Keratinocyte (primary cell): ENCODE data around the gene ZFYVE21. TPM values are rescaled to one million over a fixed set of nuclear protein-coding genes. Genes with fewer than 3 reads are reported as not detected.

Experiments used
- DNase-seq: peaks from one replicate; pipeline ENCODE4 v3.0.0-alpha.2; 2011; ENCODE audit warnings: low read depth, missing footprints, low spot score
- FAIRE-seq: peaks from 2 replicates; lab custom pipeline; 2011; peaks lifted over from hg19 to GRCh38; lab: Jason Lieb, UNC
- H2AFZ ChIP-seq: 2 replicates; pipeline ENCODE4 v1.6.0; 2012; ENCODE audit warnings: low read length, control low read depth, inconsistent platforms; ENCODE audit not compliant: control insufficient read depth
- H3K27ac ChIP-seq: 2 replicates; pipeline ENCODE4 v1.5.1; 2011; ENCODE audit warnings: low read length; ENCODE audit not compliant: control insufficient read depth, insufficient read depth
- H3K27me3 ChIP-seq: 3 replicates; pipeline ENCODE4 v1.6.0; 2011; ENCODE audit warnings: low read length; ENCODE audit not compliant: control insufficient read depth, insufficient read depth; ENCODE audit errors: extremely low read depth
- H3K36me3 ChIP-seq, 2 experiments: 2 replicates in 1 of 2; 3 replicates in 1 of 2; pipeline ENCODE4 v1.5.1; 2011; ENCODE audit warnings: low read length in 2 of 2, mild to moderate bottlenecking in 1 of 2; ENCODE audit not compliant: control insufficient read depth in 2 of 2, insufficient read depth in 2 of 2; ENCODE audit errors: extremely low read depth in 1 of 2
- H3K4me1 ChIP-seq: 3 replicates; pipeline ENCODE4 v1.5.1; 2011; ENCODE audit warnings: low read length; ENCODE audit not compliant: control insufficient read depth, insufficient read depth; ENCODE audit errors: extremely low read depth
- H3K4me2 ChIP-seq: 3 replicates; pipeline ENCODE4 v1.6.0; 2011; ENCODE audit warnings: low read depth, low read length; ENCODE audit not compliant: control insufficient read depth, insufficient read depth; ENCODE audit errors: extremely low read depth
- H3K4me3 ChIP-seq, 3 experiments: fragments of 200-600 bp in 1 of 3; sonication (generic) in 1 of 3; 2 replicates in 2 of 3; 3 replicates in 1 of 3; pipeline ENCODE4 v1.5.1; 2011 to 2016; ENCODE audit warnings: low read length in 3 of 3, mild to moderate bottlenecking in 3 of 3, control low read depth in 2 of 3, inconsistent platforms in 1 of 3, low read depth in 1 of 3, mixed read lengths in 1 of 3, mixed run types in 1 of 3, moderate library complexity in 1 of 3; ENCODE audit not compliant: control insufficient read depth in 2 of 3, insufficient read depth in 2 of 3; ENCODE audit errors: extremely low read depth in 1 of 3
- H3K79me2 ChIP-seq: 2 replicates; pipeline ENCODE4 v1.6.0; 2012; ENCODE audit warnings: low read length; ENCODE audit not compliant: control insufficient read depth, insufficient read depth
- H3K9ac ChIP-seq: 3 replicates; pipeline ENCODE4 v1.6.0; 2011; ENCODE audit warnings: low read length; ENCODE audit not compliant: control insufficient read depth, insufficient read depth; ENCODE audit errors: extremely low read depth
- H3K9me1 ChIP-seq: 3 replicates; pipeline ENCODE4 v1.6.0; 2011; ENCODE audit warnings: low read length; ENCODE audit not compliant: control insufficient read depth, insufficient read depth; ENCODE audit errors: extremely low read depth
- H3K9me3 ChIP-seq: 2 replicates; pipeline ENCODE4 v1.5.1; 2012; ENCODE audit warnings: low read depth, low read length; ENCODE audit not compliant: control insufficient read depth
- H4K20me1 ChIP-seq: 3 replicates; pipeline ENCODE4 v1.6.0; 2011; ENCODE audit warnings: low read length; ENCODE audit not compliant: control insufficient read depth, insufficient read depth; ENCODE audit errors: extremely low read depth
- CTCF ChIP-seq, 3 experiments: IDR thresholded peaks in 1 of 3; conservative IDR thresholded peaks in 1 of 3; optimal IDR thresholded peaks in 1 of 3; 2 replicates in 2 of 3; 3 replicates in 1 of 3; pipeline versions ENCODE3 to v1.5.1; 2011; ENCODE audit warnings: low read length in 3 of 3, mild to moderate bottlenecking in 3 of 3, moderate library complexity in 2 of 3, control low read depth in 1 of 3, inconsistent platforms in 1 of 3; ENCODE audit not compliant: insufficient read depth in 2 of 3; ENCODE audit errors: extremely low read depth in 1 of 3
- EZH2 ChIP-seq: IDR thresholded peaks from one replicate; pipeline ENCODE4 v1.6.1; 2012; ENCODE audit warnings: inconsistent platforms, mild to moderate bottlenecking, low read length, moderate library complexity
- dilution Hi-C: fragments of 300-500 bp; cut with MboI; formaldehyde crosslinking; loops from one replicate; pipeline ENCODE4 v1.7.0; 2020; ENCODE audit warnings: low sequenced_read_pairs; ENCODE audit not compliant: extremely low pct_ligation_motif_present
- polyA plus RNA-seq, 5 experiments: library from polyadenylated mRNA; depleted of rRNA in 3 of 5; stranded (reverse) in 3 of 5; stranded (forward) in 1 of 5; unstranded in 1 of 5; fragments of >200 nt; gene quantifications; 1 replicate in 1 of 5; 2 replicates in 3 of 5; 3 replicates in 1 of 5; pipeline versions ENCODE4 v1.2.1 to v1.2.3, GENCODE V29; 2011 to 2012; ENCODE audit warnings: missing spikeins in 2 of 5, low read depth in 1 of 5, low replicate concordance in 1 of 5

ZFYVE21 gene
- polyA plus RNA-seq, 1 donor (not counting 4 experiments of a cell fraction or from before 2014, with no cell fraction given), result 116 TPM

- H3K9me1 ChIP-seq, result no peaks in the 10 kb centered on the region
Observed at GRCh38 chr14:103755060-103755459, 39.5 kb downstream of the ZFYVE21 start.

GRCh38 chr14:103758059-103758776, 42.6 kb downstream of the ZFYVE21 start:
- H3K79me2 ChIP-seq, result no peaks in the 10 kb centered on the region
- peaks cover 0 to 5% of the 10 kb centered on the region in 2 experiments for H3K36me3 ChIP-seq
- H3K27me3 ChIP-seq, result no peaks in the 10 kb centered on the region
- FAIRE-seq (no peak), DNase-seq (no peak)
- no peak overlapping the region for H3K4me2 ChIP-seq
- H3K9me3 ChIP-seq, result no peaks in the 10 kb centered on the region
- no peak overlapping the region for H2AFZ ChIP-seq
- no peaks in the 10 kb centered on the region for H3K9me1 ChIP-seq
- dilution Hi-C loops, result no loop called here
- no peaks in the 10 kb centered on the region for H4K20me1 ChIP-seq
- H3K27ac ChIP-seq, result no peak overlapping the region
- no peak overlapping the region for H3K4me3 ChIP-seq
- TF ChIP-seq CTCF (optimal IDR thresholded peaks at IDR 0.05 in 1 of 3, IDR thresholded peaks at IDR 0.05 in 1 of 3, conservative IDR thresholded peaks at IDR 0.05 in 1 of 3; ENCODE audit: extremely low read depth in 1 of 3, insufficient read depth in 2 of 3, low read length in 3 of 3), result no peak
- no peak for TF ChIP-seq EZH2
- peaks cover 6% of the 10 kb centered on the region for H3K4me1 ChIP-seq
- no peak overlapping the region for H3K9ac ChIP-seq

More at GRCh38 chr14:103755060-103755459, 39.5 kb downstream of the ZFYVE21 start:
- Histone ChIP-seq H3K27ac (no peak overlapping the region), H3K27me3 (no peaks in the 10 kb centered on the region), H2AFZ (no peak overlapping the region), H3K4me1 (peaks cover 6% of the 10 kb centered on the region), H3K9me3 (no peaks in the 10 kb centered on the region), H3K79me2 (no peaks in the 10 kb centered on the region), H3K9ac (no peak overlapping the region), H3K4me2 (no peak overlapping the region), H3K36me3 (peaks cover 3 to 7% of the 10 kb centered on the region in 2 experiments), H4K20me1 (no peaks in the 10 kb centered on the region), H3K4me3 (no peak overlapping the region)
- DNase-seq, result no peak
- FAIRE-seq, result no peak
- TF ChIP-seq CTCF (optimal IDR thresholded peaks at IDR 0.05 in 1 of 3, IDR thresholded peaks at IDR 0.05 in 1 of 3, conservative IDR thresholded peaks at IDR 0.05 in 1 of 3; ENCODE audit: extremely low read depth in 1 of 3, insufficient read depth in 2 of 3, low read length in 3 of 3), result no peak
- TF ChIP-seq EZH2, result no peak
- dilution Hi-C loops, result no loop called here
